Neuron (in vitro differentiated cells): ENCODE results near the gene TBC1D26.
"Not testable (repeated sequence)": the region's sequence is repeated elsewhere in the genome, so short reads cannot be mapped to it uniquely, and the experiment has no call there.

ENCODE experiments used
- H2AFZ ChIP-seq: one replicate; pipeline ENCODE4 v1.6.1; 2013; ENCODE audit warnings: low read depth, mild to moderate bottlenecking, inconsistent platforms, low read length, moderate library complexity
- H3K27me3 ChIP-seq: one replicate; pipeline ENCODE4 v1.6.1; 2013; ENCODE audit warnings: low read length; ENCODE audit not compliant: insufficient read depth
- H3K36me3 ChIP-seq: one replicate; pipeline ENCODE4 v1.6.1; 2013; ENCODE audit warnings: low read length; ENCODE audit not compliant: insufficient read depth
- H3K4me1 ChIP-seq: one replicate; pipeline ENCODE4 v1.6.1; 2013; ENCODE audit warnings: low read length; ENCODE audit not compliant: insufficient read depth
- H3K4me3 ChIP-seq: 2 replicates; pipeline ENCODE4 v1.5.1; 2013; ENCODE audit warnings: mild to moderate bottlenecking, low read length, moderate library complexity
- H3K9me3 ChIP-seq: one replicate; pipeline ENCODE4 v1.6.1; 2013; ENCODE audit warnings: low read length

TBC1D26 gene

GRCh38 chr17:15731900-15732299 is at the start of gene TBC1D26:
TSS of gene TBC1D26 (plus strand) at chr17:15732283. CDS start at chr17:15735349, 3,066 bp downstream.
- not testable (repeated sequence) for H3K36me3 ChIP-seq, H3K4me3 ChIP-seq, H3K27me3 ChIP-seq, H3K9me3 ChIP-seq, H2AFZ ChIP-seq, H3K4me1 ChIP-seq

DNA sequence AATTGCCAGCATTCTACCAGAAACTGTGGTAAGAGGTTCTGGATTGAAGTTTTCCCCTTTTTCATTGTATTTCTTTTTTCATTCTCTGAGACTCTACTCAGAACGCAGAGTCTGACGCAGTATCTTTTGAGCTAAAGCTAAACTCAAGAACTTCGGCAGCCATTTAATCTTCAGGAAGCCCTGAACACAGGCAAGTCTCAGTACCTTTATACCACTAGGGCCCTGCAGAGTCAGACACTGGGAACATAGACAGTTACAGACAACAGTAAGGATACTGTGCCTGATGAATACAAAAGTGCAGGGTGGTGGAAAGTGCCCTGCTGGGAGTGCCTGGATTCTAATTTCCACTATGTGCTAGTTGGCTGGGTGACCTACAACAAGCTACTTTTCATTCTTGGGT is 48.9 kb upstream of the TBC1D26 start:
- H3K4me3 ChIP-seq, H3K4me1 ChIP-seq, H3K27me3 ChIP-seq, H3K36me3 ChIP-seq, H3K9me3 ChIP-seq, H2AFZ ChIP-seq: not testable (repeated sequence)

GRCh38 chr17:15683824-15684478 is 48.1 kb upstream of the TBC1D26 start, which contains the start of gene TRIM16:
TSS of gene TRIM16 (minus strand) at chr17:15684311. CDS start at chr17:15651609, 32,702 bp downstream.
- H3K4me1 ChIP-seq, H3K36me3 ChIP-seq, H3K27me3 ChIP-seq, H3K9me3 ChIP-seq: not testable (repeated sequence)
- H3K4me3 ChIP-seq = peak within 1 kb of the TSS; percentile 58
- H2AFZ ChIP-seq = peak within 1 kb of the TSS; percentile 96

- not testable (repeated sequence) for H3K27me3 ChIP-seq, H3K4me3 ChIP-seq, H3K36me3 ChIP-seq, H3K9me3 ChIP-seq, H3K4me1 ChIP-seq, H2AFZ ChIP-seq
These were observed 44.6 kb upstream of the TBC1D26 start for GRCh38 chr17:15687494-15687893.

- Histone ChIP-seq H3K36me3 (peaks cover 14% of the 10 kb centered on the region), H3K4me3 (peak overlapping the region; percentile 43)
These were observed 33.1 kb upstream of the TBC1D26 start for GRCh38 chr17:15698967-15699366.

DNA sequence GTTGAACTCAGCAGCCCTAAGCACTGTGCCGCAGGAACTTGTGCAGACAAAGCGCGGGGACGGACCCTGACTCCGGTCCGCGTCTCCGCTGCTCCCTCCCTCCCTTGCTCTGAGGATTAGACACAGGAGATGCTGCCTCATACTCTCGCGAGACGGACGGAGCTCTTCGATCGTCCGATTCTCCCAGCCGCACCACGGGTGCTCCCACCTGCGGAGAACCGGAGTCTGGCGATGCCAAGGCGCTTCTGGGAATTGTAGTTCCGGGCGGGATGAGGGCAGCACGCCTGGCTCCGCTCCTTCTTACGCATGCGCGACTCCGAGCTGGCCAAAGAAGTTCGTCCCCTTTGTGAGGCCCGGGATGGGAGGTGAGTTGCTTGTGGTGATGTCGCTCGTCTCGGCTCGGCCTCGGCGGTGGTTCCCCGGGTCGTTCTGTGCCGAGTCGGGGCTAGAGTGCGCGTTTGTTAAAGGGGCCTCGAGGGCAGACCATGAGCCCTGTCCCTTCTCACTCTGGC is 32.6 kb upstream of the TBC1D26 start, which contains the start of gene ZNF286A:
Gene ZNF286A, plus strand, starts transcription at position 340 of the 512 bp plus-strand sequence. CDS start 578 bp downstream, outside the sequence.
- Histone ChIP-seq H3K4me3 (peak within 1 kb of the TSS; percentile 47), H3K9me3 (peaks cover 12% of the 10 kb centered on the region), H2AFZ (peak within 1 kb of the TSS; percentile 58), H3K36me3 (peaks cover 14% of the 10 kb centered on the region)
- H3K4me1 ChIP-seq, H3K27me3 ChIP-seq: not testable (repeated sequence)

More at GRCh38 chr17:15698967-15699366, 33.1 kb upstream of the TBC1D26 start:
- not testable (repeated sequence) for H3K9me3 ChIP-seq, H3K27me3 ChIP-seq, H3K4me1 ChIP-seq
- H2AFZ ChIP-seq = peak overlapping the region; percentile 58

GRCh38 chr17:15699937-15700336 is 32.1 kb upstream of the TBC1D26 start:
- not testable (repeated sequence) for H3K27me3 ChIP-seq, H3K4me1 ChIP-seq, H2AFZ ChIP-seq
- H3K9me3 ChIP-seq = peaks cover 15% of the 10 kb centered on the region
- H3K4me3 ChIP-seq = peak overlapping the region; percentile 43
- H3K36me3 ChIP-seq = peaks cover 16% of the 10 kb centered on the region

DNA sequence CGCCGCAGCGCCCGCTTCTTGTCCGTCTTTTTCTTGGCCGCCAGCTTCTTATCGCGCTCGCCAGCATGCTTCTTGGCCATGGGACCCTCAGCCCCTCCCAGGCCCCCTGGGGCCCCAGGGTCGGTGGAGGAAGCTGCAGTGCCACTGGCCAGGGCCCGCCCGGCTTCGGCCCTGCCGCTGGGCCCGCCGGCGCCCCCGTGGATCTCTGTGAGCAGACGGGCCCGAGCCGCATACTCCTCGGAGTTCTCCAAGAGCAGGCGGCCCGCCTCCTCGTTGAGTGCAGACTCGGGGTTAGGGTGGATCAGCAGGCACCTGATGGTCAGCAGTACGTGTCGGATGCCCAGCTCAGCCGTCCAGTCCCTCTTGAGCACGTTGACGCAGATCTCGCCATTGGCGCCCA is 27.8 kb upstream of the TBC1D26 start:
- Histone ChIP-seq H3K9me3 (peaks cover 42% of the 10 kb centered on the region), H3K36me3 (peaks cover 46% of the 10 kb centered on the region)
- H3K4me1 ChIP-seq, H3K27me3 ChIP-seq, H3K4me3 ChIP-seq, H2AFZ ChIP-seq: not testable (repeated sequence)

GRCh38 chr17:15704813-15705212 is 27.3 kb upstream of the TBC1D26 start:
- H2AFZ ChIP-seq, H3K4me1 ChIP-seq, H3K27me3 ChIP-seq, H3K4me3 ChIP-seq: not testable (repeated sequence)
- peaks cover 46% of the 10 kb centered on the region for H3K36me3 ChIP-seq
- H3K9me3 ChIP-seq = peaks cover 42% of the 10 kb centered on the region

DNA sequence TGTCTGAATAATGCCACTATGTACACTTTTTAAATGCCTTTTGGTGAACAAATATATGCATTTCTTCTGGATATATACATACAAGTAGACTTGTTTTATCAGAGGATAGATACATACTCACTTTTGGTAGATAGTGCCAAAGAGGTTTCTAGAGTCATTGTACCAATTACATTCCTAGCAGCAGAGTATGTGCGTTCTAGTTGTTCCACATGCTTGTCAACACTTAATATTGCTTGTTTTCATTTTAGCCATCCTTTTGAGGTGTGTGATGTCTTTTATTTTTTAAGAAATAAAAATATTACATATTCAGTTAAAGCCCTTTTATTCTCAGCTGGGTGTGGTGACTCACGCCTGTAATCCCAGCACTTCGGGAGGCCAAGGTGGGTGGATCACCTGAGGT is 23.2 kb upstream of the TBC1D26 start:
- H2AFZ ChIP-seq, H3K27me3 ChIP-seq, H3K4me3 ChIP-seq, H3K4me1 ChIP-seq: not testable (repeated sequence)
- Histone ChIP-seq H3K36me3 (peaks cover 44% of the 10 kb centered on the region), H3K9me3 (peaks cover 38% of the 10 kb centered on the region)

DNA sequence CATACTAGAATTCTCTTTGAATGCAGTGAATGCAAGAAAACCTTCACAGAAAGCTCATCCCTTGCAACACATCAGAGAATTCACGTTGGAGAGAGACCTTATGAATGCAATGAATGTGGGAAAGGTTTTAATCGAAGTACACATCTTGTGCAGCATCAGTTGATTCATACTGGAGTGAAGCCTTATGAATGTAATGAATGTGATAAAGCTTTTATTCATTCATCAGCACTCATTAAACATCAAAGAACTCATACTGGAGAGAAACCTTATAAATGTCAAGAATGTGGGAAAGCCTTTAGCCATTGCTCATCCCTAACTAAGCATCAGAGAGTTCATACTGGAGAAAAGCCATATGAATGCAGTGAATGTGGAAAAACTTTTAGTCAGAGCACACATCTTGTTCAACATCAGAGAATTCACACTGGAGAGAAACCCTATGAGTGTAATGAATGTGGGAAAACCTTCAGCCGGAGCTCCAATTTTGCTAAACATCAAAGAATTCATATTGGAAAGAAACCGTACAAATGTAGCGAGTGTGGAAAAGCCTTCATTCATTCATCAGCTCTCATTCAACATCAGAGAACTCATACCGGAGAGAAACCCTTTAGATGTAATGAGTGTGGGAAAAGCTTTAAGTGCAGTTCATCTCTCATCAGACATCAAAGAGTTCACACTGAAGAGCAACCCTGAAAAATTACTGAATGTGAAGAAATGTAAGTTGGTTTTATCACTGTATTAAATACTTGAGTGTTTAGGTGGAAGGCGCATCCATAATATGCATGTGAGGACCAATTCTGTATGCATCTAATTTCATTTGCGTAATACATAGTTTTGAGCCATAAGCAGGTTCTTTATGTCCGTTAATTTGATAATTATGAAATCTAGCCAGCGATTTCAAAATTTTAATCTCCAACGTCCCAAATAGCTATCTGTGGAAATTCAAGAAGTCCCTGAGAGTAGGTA is 15.2 kb upstream of the TBC1D26 start:
- H3K4me3 ChIP-seq, H3K27me3 ChIP-seq, H3K4me1 ChIP-seq, H2AFZ ChIP-seq: not testable (repeated sequence)
- H3K9me3 ChIP-seq = peaks cover 21% of the 10 kb centered on the region
- peaks cover 25% of the 10 kb centered on the region for H3K36me3 ChIP-seq

DNA sequence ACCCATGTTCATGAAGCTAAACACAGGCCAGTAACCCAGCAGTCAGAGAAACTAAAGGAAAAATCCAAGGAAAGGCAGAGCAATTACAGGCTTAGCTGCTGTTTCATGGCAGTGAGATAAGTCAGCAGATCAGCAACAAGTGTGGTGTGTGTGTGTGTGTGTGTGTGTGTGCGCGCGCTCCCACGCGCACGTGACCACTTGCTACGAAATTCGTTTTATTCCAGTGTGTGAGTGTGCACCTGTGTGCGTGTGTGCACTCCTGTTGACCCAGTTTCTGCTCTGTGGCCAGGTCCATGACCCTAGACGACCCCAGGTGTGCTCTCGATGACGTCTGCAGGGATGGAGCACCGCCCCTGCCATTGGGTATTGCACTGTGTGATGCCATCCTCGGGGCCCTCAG is 1.5 kb upstream of the TBC1D26 start:
- not testable (repeated sequence) for H3K4me1 ChIP-seq, H3K4me3 ChIP-seq, H2AFZ ChIP-seq, H3K9me3 ChIP-seq, H3K36me3 ChIP-seq, H3K27me3 ChIP-seq

DNA sequence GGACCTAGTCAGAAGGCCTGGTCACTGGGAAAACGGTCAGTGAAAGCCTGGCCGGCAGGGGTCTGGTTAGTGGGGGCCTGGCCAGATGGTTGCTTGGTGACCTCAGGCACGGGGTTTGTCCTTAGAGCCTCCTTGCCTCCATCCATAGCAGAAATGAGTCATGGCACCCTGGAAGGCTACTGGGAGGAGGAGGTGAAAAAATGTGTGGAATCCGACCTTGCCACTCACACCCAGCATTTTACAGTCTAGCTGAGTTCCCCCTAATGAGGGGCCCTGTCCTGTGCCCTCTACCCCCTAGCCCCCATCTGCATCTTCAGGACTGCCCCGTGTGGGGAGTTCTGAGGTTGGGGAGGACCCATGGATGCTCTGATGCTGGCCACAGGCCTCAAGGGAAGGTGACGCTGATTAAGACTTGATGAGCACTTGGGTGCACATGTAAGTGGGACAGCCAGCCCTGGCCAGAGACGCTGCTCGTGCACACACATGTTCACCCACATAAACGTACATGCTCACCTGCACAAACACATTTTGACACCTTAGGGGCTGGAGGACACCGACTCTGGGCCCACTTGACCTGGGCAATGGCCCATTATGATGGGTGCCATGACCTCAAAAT is 1.2 kb downstream of the TBC1D26 start:
- H3K9me3 ChIP-seq, H3K27me3 ChIP-seq, H3K36me3 ChIP-seq, H2AFZ ChIP-seq, H3K4me1 ChIP-seq, H3K4me3 ChIP-seq: not testable (repeated sequence)
